HG03342 (cell line): ENCODE results near the gene SLC25A45.

Experiments used
- ATAC-seq: cut with Tn5 transposase; IDR thresholded peaks from one replicate; pipeline ENCODE4 v1.9.1; 2021; ENCODE audit warnings: mild to moderate bottlenecking, moderate library complexity; ENCODE audit not compliant: unreplicated experiment

The SLC25A45 gene

GRCh38 chr11:65389294-65389980, 7.0 kb upstream of the SLC25A45 start:
- ATAC-seq: no peak

GRCh38 chr11:65388731-65389130, 6.3 kb upstream of the SLC25A45 start:
- no peak for ATAC-seq

- ATAC-seq: no peak
Measured at GRCh38 chr11:65386307-65387140, 4.1 kb upstream of the SLC25A45 start, which contains the start of gene FRMD8. Gene FRMD8, plus strand, starts transcription at chr11:65386637. Its CDS starts 400 bp downstream, at chr11:65387037.

GRCh38 chr11:65384301-65384889, 1.9 kb upstream of the SLC25A45 start:
- ATAC-seq: no peak

GRCh38 chr11:65383778-65384177, 1.3 kb upstream of the SLC25A45 start:
- ATAC-seq: no peak

- ATAC-seq: no peak
Measured at GRCh38 chr11:65382804-65383368, 440 bp upstream of the SLC25A45 start.

GRCh38 chr11:65381716-65382032, 772 bp downstream of the SLC25A45 start:
- ATAC-seq: no peak

GRCh38 chr11:65380460-65381119, 1.9 kb downstream of the SLC25A45 start:
- ATAC-seq: no peak

- no peak for ATAC-seq
Measured at GRCh38 chr11:65379698-65380459, 2.6 kb downstream of the SLC25A45 start.

GRCh38 chr11:65378928-65379638, 3.4 kb downstream of the SLC25A45 start:
- ATAC-seq: no peak

GRCh38 chr11:65378208-65378927, 4.1 kb downstream of the SLC25A45 start:
- ATAC-seq: no peak

- no peak for ATAC-seq
Measured at GRCh38 chr11:65377777-65378176, 4.7 kb downstream of the SLC25A45 start.

GRCh38 chr11:65377036-65377435, 5.4 kb downstream of the SLC25A45 start:
- ATAC-seq: no peak

GRCh38 chr11:65376138-65376713, 6.2 kb downstream of the SLC25A45 start:
- ATAC-seq: no peak

- no peak for ATAC-seq
Measured at GRCh38 chr11:65375012-65375411, 7.4 kb downstream of the SLC25A45 start.

GRCh38 chr11:65373839-65374580, 8.4 kb downstream of the SLC25A45 start:
- no peak for ATAC-seq

- no peak for ATAC-seq
Measured at GRCh38 chr11:65370659-65371049, 11.8 kb downstream of the SLC25A45 start.

- ATAC-seq: no peak
Measured at GRCh38 chr11:65366340-65366773, 16.1 kb downstream of the SLC25A45 start.
